Stomach (tissue), 4 donors: ENCODE results near the gene SERINC5.

ENCODE experiments used
- CTCF ChIP-seq, 7 experiments: fragments of 450-650 bp in 4 of 7; fragments of 200-600 bp in 3 of 7; sonication (generic) in 3 of 7; IDR thresholded peaks; one replicate each; pipeline ENCODE4 v1.5.1; 2016 to 2019; ENCODE audit warnings: antibody characterized with exemption in 7 of 7, control low read depth in 2 of 7, mild to moderate bottlenecking in 1 of 7
- POLR2A ChIP-seq, 4 donors: fragments of 450-650 bp; IDR thresholded peaks; one replicate each; pipeline ENCODE4 v1.6.1; 2016; ENCODE audit warnings: antibody characterized with exemption in 4 of 4, control low read depth in 2 of 4, mild to moderate bottlenecking in 1 of 4, moderate library complexity in 1 of 4

DNA sequence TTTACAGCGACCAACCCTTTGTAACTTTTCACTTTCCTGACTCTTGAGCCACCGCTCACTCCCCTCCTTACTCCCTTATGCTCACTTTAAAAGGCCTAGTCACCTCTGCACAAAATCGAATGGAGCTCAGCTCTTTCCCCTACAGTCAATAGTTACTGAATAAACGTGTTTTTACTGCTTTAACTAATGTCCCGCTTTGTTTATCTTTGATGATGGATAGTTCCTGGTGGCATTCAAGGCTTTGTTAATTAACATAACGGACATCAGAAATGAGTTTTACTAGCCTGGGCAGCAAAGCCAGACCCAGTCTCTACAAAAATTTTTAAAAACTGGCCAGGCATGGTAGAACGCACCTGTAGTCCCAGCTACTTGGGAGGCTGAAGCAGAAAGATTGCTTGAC, 5.0 kb downstream of the SERINC5 start:
- TF ChIP-seq CTCF (IDR thresholded peaks at IDR 0.05) (no peak), POLR2A (IDR thresholded peaks at IDR 0.05) (no peak)
